ENCODE results near the gene ST7L. TPM values are rescaled to one million over a fixed set of nuclear protein-coding genes. Genes with fewer than 3 reads are reported as not detected.
A peak's percentile ranks its signal among the peaks of the same experiment; 100 is the strongest.

ST7L gene
- polyA plus RNA-seq, 10 donors: 12.7 to 19.8 (median 16.4) TPM

DNA sequence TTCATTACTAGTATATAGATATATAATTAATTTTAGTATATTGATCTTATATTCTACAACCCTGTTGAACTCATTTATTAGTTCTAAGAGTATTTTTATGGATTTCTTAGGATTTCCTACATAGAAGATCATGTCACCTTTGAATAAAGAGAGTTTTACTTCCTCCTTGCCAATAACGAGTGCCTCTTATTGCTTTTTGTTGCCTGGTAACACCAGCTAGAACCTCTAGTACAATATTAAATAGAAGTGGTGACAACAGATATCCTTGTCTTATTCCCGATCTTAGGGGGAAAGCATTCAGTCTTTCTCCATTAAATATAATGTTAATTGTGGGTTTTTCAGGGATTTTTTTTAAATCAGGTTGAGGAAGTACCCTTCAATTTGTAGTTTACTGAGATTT lies 69.4 kb downstream of the ST7L start:
- no peak for DNase-seq

GRCh38 chr1:112548547-112548946 lies 70.4 kb downstream of the ST7L start:
- DNase-seq: no peak

GRCh38 chr1:112546076-112546475 lies 72.9 kb downstream of the ST7L start:
- DNase-seq: no peak

GRCh38 chr1:112544751-112545150 lies 74.2 kb downstream of the ST7L start:
- no peak for DNase-seq

DNA sequence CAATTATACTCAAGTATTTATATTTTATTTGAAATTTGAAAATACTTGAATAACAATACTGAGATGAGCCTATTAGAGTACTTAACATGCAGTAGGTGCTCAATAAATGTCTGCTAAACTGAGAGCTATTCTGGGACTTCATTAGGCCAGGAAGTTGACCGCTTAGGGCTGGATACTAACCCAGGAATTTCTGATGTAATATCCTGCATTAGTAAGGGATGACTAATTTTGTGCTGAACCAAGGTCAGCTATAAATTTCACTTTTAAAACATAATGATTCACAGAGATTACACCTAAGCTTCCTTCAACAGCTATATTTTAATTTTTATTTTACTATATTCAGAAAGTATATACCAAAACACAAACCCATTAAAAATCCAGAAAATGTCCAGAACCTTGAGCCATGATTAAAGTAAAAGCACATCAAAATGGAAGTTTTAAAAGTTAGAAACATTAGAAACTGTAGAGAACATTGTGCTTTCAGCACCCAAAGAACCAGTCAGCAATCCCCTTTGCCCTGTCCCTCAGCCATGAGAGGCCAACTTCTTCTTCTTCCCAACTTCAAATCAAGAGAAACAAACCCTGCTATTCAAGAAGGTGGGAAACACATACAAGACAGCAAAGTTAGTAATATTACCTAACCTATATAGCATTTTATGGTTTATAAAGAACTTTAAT lies 74.8 kb downstream of the ST7L start:
- peak; percentile 30 to 80 (median 41) for DNase-seq

DNA sequence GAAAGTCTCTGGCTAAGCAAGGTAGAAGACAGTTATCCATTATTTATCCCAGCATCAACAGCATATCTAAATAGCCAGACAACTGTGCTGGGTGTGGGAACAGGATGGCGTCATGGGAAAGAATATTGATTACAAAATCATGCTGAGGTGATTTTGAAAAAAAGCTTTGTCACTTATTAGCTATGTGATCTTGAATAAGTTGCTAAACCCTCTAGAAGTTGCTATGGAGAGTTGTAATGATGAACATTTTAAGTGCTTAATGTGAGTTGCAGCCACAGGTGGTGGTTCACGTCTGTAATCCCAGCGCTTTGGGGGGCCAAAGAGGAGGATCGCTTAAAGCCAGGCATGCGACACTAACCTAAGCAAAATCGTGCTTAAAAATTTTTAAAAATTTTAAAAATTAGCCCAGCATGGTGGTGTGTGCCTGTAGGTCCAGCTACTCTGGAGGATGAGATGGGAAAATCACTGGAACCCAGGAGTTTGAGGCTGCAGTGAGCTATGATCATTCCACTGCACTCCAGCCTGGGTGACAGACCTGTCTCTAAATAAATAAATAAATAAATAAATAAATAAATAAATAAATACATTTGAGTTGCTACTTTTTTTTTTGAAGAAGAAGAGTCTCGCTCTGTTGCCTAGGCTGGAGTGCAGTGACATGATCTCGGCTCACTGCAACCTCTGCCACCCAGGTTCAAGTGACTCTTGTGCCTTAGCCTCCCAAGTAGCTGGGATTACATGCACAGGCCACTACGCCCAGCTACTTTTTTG lies 76.6 kb downstream of the ST7L start:
- DNase-seq: no peak

DNA sequence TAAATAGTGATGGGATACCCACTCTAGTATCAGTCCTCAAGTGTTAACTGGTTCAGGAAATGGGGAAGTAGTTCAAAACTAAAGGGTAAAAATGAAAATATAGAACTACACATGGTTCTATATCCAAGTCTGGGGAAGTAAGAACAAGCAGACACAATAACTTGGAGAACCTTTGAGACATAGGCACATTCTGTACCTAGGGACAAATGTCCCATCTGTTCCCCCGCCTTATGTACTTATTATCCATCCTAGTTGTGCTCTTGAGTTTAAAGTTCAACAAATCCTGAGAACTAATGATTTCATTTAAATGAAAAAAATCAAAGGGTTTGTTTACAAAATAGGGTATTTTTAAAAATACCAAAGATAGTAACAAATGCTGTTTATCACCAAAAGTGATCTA lies 77.6 kb downstream of the ST7L start:
- no peak for DNase-seq

GRCh38 chr1:112540226-112540794 lies 78.6 kb downstream of the ST7L start:
- peak in 2 of 3 donors; percentile 38 to 64 for DNase-seq

GRCh38 chr1:112538883-112539282 lies 80.1 kb downstream of the ST7L start:
- no peak for DNase-seq

GRCh38 chr1:112537456-112537855 lies 81.5 kb downstream of the ST7L start:
- DNase-seq: no peak

- DNase-seq: peak in 2 of 3 donors; percentile 30 to 46
These were observed 82.4 kb downstream of the ST7L start for GRCh38 chr1:112536561-112536960.

GRCh38 chr1:112533029-112533428 lies 85.9 kb downstream of the ST7L start:
- DNase-seq: peak in 1 of 3 donors; percentile 73

DNA sequence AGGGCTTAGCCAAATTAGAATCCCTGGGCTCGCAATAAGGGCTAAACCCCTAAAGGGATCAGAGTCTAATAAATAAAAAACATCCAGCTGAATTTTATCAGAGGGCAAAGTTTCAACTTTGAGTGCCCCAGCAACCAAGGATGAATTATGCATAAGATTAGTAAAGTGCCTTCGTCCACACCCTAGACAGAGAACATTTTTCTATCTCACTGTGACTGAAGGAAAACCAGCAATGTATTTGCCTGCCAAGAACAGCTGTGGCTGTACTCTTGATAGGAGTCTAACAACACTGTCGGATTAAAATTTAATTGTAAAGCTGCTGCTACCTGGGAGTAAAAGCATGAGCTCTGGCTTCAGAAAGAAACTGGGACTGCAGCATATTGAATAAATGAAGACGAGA lies 86.9 kb downstream of the ST7L start:
- DNase-seq: no peak

- DNase-seq: no peak
These were observed 88.1 kb downstream of the ST7L start for GRCh38 chr1:112530832-112531231.

- DNase-seq: no peak
These were observed 89.6 kb downstream of the ST7L start for GRCh38 chr1:112529301-112529700.

GRCh38 chr1:112528076-112528475 lies 90.9 kb downstream of the ST7L start:
- DNase-seq: no peak

DNA sequence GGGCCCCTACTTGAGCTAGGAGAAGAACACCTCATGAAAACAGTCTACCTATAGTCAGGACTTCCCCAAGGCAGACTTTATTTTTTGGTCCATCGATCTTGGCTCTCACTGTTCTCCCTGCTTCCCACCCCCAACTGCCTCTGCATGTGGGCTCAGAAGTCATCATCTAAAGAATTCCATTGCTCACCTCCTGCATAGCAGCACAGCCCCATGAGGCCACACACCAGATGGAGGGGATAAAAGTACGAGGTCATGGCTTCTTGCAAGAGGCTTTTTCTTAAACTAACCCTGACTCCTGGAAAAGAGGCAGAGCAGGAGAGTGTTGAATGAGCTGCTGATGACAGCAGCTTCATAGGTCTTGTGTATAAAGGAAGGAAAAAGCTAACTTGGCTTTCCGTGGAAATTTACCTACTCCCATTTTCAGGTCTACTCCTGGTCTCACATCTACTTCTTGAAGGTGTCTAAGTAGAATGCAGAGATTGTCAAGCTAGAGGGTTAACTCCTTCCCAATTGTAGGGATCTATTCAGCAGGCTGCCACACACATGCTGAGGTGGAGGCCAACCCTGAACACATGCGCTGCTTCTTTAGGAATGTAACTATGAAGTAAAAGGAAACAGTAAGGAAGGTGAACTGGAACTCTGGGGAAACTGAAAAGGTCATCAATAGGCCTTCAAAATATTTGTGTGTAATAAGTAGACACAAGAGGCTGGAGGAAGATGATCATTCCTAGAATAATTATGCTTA lies 91.5 kb downstream of the ST7L start:
- DNase-seq: peak in 1 of 3 donors; percentile 64

DNA sequence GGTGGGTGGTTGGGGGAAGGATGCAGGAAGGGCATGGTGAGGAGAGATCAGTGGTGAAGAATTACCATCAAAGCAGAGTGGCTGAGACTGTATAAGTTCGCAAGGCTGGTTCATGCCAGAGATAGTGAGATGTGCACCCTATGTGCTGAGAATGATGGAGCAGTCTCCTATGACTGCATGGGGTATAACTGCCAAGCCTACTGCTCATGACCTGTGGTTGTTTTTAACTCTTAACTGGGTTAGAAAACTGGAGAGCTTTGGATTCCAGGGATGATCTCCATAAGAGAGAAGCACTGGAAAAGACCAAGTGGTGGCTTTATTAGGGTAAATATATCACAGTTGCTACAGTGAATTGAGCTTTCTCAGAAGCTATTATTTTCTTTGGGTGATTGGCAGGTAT lies 94.0 kb downstream of the ST7L start:
- no peak for DNase-seq

DNA sequence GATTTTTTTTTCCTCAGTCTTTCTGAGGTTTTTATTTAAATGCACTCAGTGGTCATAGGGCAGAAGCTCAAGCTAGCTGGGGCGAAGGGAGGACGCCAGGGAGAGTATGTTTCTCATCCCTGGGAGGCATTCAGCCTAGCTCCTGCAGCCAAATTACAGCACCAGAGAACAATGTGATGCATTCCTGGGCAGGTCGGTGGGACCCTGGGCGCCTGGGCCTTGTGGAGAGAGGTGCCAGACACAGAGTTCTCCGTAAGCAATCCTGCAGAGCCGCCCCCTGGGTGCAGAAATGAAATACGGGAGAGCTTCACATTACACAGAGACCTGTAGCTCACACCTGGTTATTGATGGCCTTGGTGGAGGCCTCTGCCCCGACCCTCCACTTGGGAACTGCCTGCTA lies 94.7 kb downstream of the ST7L start:
- peak in 1 of 3 donors; percentile 59 for DNase-seq

DNA sequence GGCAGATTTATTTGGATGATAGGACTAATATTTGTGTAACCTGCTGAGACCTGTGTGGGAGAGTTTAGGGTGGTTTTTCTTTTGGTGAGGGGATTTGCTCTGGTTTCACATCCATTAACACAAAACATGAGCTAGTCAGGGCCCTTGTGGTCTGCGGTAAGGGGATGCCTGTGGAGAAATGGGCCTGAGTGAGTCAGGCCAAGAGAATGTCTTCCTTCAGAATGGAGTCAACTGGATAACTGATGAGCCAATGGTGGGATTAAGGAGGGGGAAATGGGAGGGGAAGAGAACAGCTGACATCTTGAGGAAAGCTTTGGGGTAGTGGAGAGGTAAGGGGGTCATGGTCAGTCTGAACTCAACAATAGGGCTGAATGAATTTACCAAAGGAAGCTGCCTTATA lies 96.3 kb downstream of the ST7L start:
- DNase-seq: peak in 1 of 3 donors; percentile 91

GRCh38 chr1:112520166-112520565 lies 98.8 kb downstream of the ST7L start:
- DNase-seq: no peak

DNA sequence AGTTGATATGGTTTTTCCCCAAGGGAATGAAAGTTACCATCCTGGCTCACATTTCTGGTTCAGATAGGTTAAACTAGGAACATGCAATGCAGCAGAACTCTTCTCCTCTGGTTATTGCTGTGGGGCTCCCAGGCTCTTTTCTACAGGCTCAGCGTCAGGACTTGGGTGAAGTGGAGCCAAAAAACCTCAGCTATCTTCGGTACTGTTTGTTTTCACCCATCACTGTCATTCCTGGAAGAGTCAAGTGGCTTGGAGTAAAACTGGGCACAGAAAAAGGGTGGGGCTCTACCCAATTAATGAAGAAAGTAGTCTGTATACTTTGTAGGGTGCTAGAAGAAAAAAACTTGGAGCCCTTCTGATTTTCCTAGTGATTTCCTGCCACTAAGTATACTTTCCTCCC lies 100.8 kb downstream of the ST7L start:
- no peak for DNase-seq

Data from muscle of back (tissue), 11 donors.